Measurements from ENCODE around the gene RAB7B. TPM values are rescaled to one million over a fixed set of nuclear protein-coding genes. Genes with fewer than 3 reads are reported as not detected.
A peak's percentile ranks its signal among the peaks of the same experiment; 100 is the strongest.

Gene RAB7B
- total and polyA plus RNA-seq, 2 of the 13 experiments (the other 11 are each of a cell fraction or from before 2014, with no cell fraction given) = 0.05 to 0.46 TPM

DNA sequence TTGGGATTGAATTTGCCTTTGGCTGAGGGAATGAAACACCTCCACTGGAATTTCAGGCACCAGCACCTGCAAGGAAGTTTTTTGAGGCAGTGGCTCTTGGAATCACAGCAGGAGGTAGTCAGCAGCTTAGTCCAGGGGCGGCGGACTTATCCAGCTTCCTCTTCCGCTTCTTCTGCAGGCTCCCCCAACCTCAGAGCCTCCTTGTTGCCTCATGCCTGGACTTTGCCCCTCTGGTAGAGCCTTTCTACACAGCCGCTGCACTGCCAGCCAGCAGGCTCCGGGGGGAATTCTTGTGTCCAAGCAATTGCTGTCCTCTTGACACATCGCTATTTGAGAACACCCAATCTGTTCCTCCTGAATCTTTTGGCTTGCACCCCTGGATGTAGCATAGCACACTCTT lies 45.4 kb upstream of the RAB7B start (continued):
- TF ChIP-seq MEIS1 (CRISPR knock-in tag; IDR thresholded peaks at IDR 0.05; ENCODE audit: borderline replicate concordance) = no peak
- TF ChIP-seq ZNF224 (CRISPR knock-in tag; IDR thresholded peaks at IDR 0.05) = no peak
- TF ChIP-seq, protein P1, sequence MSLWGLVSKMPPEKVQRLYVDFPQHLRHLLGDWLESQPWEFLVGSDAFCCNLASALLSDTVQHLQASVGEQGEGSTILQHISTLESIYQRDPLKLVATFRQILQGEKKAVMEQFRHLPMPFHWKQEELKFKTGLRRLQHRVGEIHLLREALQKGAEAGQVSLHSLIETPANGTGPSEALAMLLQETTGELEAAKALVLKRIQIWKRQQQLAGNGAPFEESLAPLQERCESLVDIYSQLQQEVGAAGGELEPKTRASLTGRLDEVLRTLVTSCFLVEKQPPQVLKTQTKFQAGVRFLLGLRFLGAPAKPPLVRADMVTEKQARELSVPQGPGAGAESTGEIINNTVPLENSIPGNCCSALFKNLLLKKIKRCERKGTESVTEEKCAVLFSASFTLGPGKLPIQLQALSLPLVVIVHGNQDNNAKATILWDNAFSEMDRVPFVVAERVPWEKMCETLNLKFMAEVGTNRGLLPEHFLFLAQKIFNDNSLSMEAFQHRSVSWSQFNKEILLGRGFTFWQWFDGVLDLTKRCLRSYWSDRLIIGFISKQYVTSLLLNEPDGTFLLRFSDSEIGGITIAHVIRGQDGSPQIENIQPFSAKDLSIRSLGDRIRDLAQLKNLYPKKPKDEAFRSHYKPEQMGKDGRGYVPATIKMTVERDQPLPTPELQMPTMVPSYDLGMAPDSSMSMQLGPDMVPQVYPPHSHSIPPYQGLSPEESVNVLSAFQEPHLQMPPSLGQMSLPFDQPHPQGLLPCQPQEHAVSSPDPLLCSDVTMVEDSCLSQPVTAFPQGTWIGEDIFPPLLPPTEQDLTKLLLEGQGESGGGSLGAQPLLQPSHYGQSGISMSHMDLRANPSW (CRISPR knock-in tag; IDR thresholded peaks at IDR 0.05; ENCODE audit: borderline replicate concordance) = no peak
- TF ChIP-seq TBX3 (IDR thresholded peaks at IDR 0.05; ENCODE audit: borderline replicate concordance) = no peak
- TF ChIP-seq ELF4 (CRISPR knock-in tag; IDR thresholded peaks at IDR 0.05; ENCODE audit: borderline replicate concordance) = 0 out of 2 replicates have a peak, but pooled peaks have one; percentile 53
- TF ChIP-seq ZNF557 (CRISPR knock-in tag; IDR thresholded peaks at IDR 0.05) = no peak
- TF ChIP-seq, protein P2, sequence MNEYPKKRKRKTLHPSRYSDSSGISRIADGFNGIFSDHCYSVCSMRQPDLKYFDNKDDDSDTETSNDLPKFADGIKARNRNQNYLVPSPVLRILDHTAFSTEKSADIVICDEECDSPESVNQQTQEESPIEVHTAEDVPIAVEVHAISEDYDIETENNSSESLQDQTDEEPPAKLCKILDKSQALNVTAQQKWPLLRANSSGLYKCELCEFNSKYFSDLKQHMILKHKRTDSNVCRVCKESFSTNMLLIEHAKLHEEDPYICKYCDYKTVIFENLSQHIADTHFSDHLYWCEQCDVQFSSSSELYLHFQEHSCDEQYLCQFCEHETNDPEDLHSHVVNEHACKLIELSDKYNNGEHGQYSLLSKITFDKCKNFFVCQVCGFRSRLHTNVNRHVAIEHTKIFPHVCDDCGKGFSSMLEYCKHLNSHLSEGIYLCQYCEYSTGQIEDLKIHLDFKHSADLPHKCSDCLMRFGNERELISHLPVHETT (CRISPR knock-in tag; conservative IDR thresholded peaks at IDR 0.05) = no peak
- no peak for TF ChIP-seq ZFP36L2 (CRISPR knock-in tag; IDR thresholded peaks at IDR 0.05)
- TF ChIP-seq ZFY (CRISPR knock-in tag; IDR thresholded peaks at IDR 0.05) = peak; percentile 35; the same call in 1 of the 2 replicates
- TF ChIP-seq ZNF772 (CRISPR knock-in tag; IDR thresholded peaks at IDR 0.05) = peak; percentile 55; the same call in 1 of the 2 replicates
- TF ChIP-seq CHD4 (IDR thresholded peaks at IDR 0.05; ENCODE audit: borderline replicate concordance, low read length) = no peak
- TF ChIP-seq, protein P3, sequence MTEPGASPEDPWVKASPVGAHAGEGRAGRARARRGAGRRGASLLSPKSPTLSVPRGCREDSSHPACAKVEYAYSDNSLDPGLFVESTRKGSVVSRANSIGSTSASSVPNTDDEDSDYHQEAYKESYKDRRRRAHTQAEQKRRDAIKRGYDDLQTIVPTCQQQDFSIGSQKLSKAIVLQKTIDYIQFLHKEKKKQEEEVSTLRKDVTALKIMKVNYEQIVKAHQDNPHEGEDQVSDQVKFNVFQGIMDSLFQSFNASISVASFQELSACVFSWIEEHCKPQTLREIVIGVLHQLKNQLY (CRISPR knock-in tag; IDR thresholded peaks at IDR 0.05) = no peak
- TF ChIP-seq ZNF792 (CRISPR knock-in tag; IDR thresholded peaks at IDR 0.05) = no peak
- TF ChIP-seq, protein P4, sequence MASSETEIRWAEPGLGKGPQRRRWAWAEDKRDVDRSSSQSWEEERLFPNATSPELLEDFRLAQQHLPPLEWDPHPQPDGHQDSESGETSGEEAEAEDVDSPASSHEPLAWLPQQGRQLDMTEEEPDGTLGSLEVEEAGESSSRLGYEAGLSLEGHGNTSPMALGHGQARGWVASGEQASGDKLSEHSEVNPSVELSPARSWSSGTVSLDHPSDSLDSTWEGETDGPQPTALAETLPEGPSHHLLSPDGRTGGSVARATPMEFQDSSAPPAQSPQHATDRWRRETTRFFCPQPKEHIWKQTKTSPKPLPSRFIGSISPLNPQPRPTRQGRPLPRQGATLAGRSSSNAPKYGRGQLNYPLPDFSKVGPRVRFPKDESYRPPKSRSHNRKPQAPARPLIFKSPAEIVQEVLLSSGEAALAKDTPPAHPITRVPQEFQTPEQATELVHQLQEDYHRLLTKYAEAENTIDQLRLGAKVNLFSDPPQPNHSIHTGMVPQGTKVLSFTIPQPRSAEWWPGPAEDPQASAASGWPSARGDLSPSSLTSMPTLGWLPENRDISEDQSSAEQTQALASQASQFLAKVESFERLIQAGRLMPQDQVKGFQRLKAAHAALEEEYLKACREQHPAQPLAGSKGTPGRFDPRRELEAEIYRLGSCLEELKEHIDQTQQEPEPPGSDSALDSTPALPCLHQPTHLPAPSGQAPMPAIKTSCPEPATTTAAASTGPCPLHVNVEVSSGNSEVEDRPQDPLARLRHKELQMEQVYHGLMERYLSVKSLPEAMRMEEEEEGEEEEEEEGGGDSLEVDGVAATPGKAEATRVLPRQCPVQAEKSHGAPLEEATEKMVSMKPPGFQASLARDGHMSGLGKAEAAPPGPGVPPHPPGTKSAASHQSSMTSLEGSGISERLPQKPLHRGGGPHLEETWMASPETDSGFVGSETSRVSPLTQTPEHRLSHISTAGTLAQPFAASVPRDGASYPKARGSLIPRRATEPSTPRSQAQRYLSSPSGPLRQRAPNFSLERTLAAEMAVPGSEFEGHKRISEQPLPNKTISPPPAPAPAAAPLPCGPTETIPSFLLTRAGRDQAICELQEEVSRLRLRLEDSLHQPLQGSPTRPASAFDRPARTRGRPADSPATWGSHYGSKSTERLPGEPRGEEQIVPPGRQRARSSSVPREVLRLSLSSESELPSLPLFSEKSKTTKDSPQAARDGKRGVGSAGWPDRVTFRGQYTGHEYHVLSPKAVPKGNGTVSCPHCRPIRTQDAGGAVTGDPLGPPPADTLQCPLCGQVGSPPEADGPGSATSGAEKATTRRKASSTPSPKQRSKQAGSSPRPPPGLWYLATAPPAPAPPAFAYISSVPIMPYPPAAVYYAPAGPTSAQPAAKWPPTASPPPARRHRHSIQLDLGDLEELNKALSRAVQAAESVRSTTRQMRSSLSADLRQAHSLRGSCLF (CRISPR knock-in tag; IDR thresholded peaks at IDR 0.05; ENCODE audit: borderline replicate concordance) = no peak
- TF ChIP-seq MAZ (IDR thresholded peaks at IDR 0.05; ENCODE audit: borderline replicate concordance, low read depth, low read length) = no peak
- 0 out of 2 replicates have a peak, but pooled peaks have one; percentile 23 for TF ChIP-seq MAZ (CRISPR knock-in tag; IDR thresholded peaks at IDR 0.05; ENCODE audit: low read depth)
- no peak for TF ChIP-seq HCFC1 (IDR thresholded peaks at IDR 0.05; ENCODE audit: low read depth, low read length)
- TF ChIP-seq PITX1 (CRISPR knock-in tag; IDR thresholded peaks at IDR 0.05) = peak; percentile 51; the same call in 1 of the 2 replicates
- no peak for TF ChIP-seq MBD4 (IDR thresholded peaks at IDR 0.05; ENCODE audit: borderline replicate concordance, low read length)
- peak; percentile 50 for TF ChIP-seq PHF8 (CRISPR knock-in tag; IDR thresholded peaks at IDR 0.05)
- no peak for TF ChIP-seq SIX1 (CRISPR knock-in tag; IDR thresholded peaks at IDR 0.05; ENCODE audit: borderline replicate concordance)
- no peak for TF ChIP-seq MED13 (CRISPR knock-in tag; IDR thresholded peaks at IDR 0.05)
- no peak for TF ChIP-seq ZNF33A (CRISPR knock-in tag; IDR thresholded peaks at IDR 0.05; ENCODE audit: borderline replicate concordance)
